HG03457 (cell line): ENCODE measurements around the gene OPN1SW.

ENCODE experiments used
- ATAC-seq: cut with Tn5 transposase; IDR thresholded peaks from one replicate; pipeline ENCODE4 v1.9.1; 2021; ENCODE audit warnings: moderate number of reproducible peaks; ENCODE audit not compliant: unreplicated experiment

Gene OPN1SW

GRCh38 chr7:128735436-128735835, 40.2 kb downstream of the OPN1SW start:
- ATAC-seq, result no peak

- no peak for ATAC-seq
Measured at GRCh38 chr7:128734890-128735289, 40.7 kb downstream of the OPN1SW start.

- ATAC-seq, result no peak
Measured at GRCh38 chr7:128733278-128733645, 42.3 kb downstream of the OPN1SW start.

- ATAC-seq, result no peak
Measured at GRCh38 chr7:128732521-128733277, 42.9 kb downstream of the OPN1SW start.

GRCh38 chr7:128731184-128731583, 44.4 kb downstream of the OPN1SW start:
- ATAC-seq, result no peak

GRCh38 chr7:128729494-128729893, 46.1 kb downstream of the OPN1SW start:
- ATAC-seq, result no peak

GRCh38 chr7:128728598-128728997, 47.0 kb downstream of the OPN1SW start:
- ATAC-seq, result no peak

GRCh38 chr7:128727239-128727638, 48.4 kb downstream of the OPN1SW start:
- no peak for ATAC-seq

GRCh38 chr7:128726737-128727072, 48.9 kb downstream of the OPN1SW start:
- no peak for ATAC-seq

- no peak for ATAC-seq
Measured at GRCh38 chr7:128726059-128726736, 49.4 kb downstream of the OPN1SW start.

- no peak for ATAC-seq
Measured at GRCh38 chr7:128725531-128725930, 50.1 kb downstream of the OPN1SW start.

- no peak for ATAC-seq
Measured at GRCh38 chr7:128724743-128725142, 50.9 kb downstream of the OPN1SW start.
